Smooth muscle cell (in vitro differentiated cells): Measurements from ENCODE around the gene PLB1. TPM values are rescaled to one million over a fixed set of nuclear protein-coding genes. Genes with fewer than 3 reads are reported as not detected.

Experiments used
- DNase-seq: peaks from one replicate; lab custom pipeline; 2025; ENCODE audit not compliant: unreplicated experiment; lab: John Stamatoyannopoulos, UW
- H2AFZ ChIP-seq: fragments of 200-600 bp; sonication (generic); 2 replicates; pipeline ENCODE4 v1.6.0; 2016; ENCODE audit warnings: antibody characterized with exemption, low read depth, mild to moderate bottlenecking
- H3F3A ChIP-seq: fragments of 200-600 bp; sonication (generic); 2 replicates; pipeline ENCODE4 v1.6.0; 2017; ENCODE audit warnings: antibody characterized with exemption, low read depth
- H3K27ac ChIP-seq: fragments of 200-600 bp; sonication (generic); 2 replicates; pipeline ENCODE4 v1.5.1; 2016; ENCODE audit warnings: low read depth, mild to moderate bottlenecking
- H3K27me3 ChIP-seq: fragments of 200-600 bp; sonication (generic); 2 replicates; pipeline ENCODE4 v1.6.1; 2016; ENCODE audit warnings: low read depth, mild to moderate bottlenecking
- H3K36me3 ChIP-seq: fragments of 200-600 bp; sonication (generic); 2 replicates; pipeline ENCODE4 v1.5.1; 2016; ENCODE audit warnings: low read depth
- H3K4me1 ChIP-seq: fragments of 200-600 bp; sonication (generic); 2 replicates; pipeline ENCODE4 v1.5.1; 2016; ENCODE audit warnings: low read depth
- H3K4me2 ChIP-seq: fragments of 200-600 bp; sonication (generic); 2 replicates; pipeline ENCODE4 v1.6.0; 2016; ENCODE audit warnings: mild to moderate bottlenecking
- H3K4me3 ChIP-seq: fragments of 200-600 bp; sonication (generic); 2 replicates; pipeline ENCODE4 v1.5.1; 2016; ENCODE audit warnings: mild to moderate bottlenecking
- H3K79me2 ChIP-seq: fragments of 200-600 bp; sonication (generic); 2 replicates; pipeline ENCODE4 v1.6.0; 2016; ENCODE audit warnings: low read depth, mild to moderate bottlenecking
- H3K9ac ChIP-seq: fragments of 200-600 bp; sonication (generic); 2 replicates; pipeline ENCODE4 v1.6.0; 2016; ENCODE audit warnings: low read depth
- H3K9me3 ChIP-seq: fragments of 200-600 bp; sonication (generic); replicated peaks from 2 replicates; pipeline ENCODE4 v1.5.1; 2016; ENCODE audit warnings: low read depth
- H4K20me1 ChIP-seq: fragments of 200-600 bp; sonication (generic); 2 replicates; pipeline ENCODE4 v1.6.0; 2016; ENCODE audit warnings: low read depth
- CTCF ChIP-seq: fragments of 200-600 bp; sonication (generic); IDR thresholded peaks from 2 replicates; pipeline ENCODE4 v1.5.1; 2017; ENCODE audit warnings: borderline replicate concordance, mild to moderate bottlenecking, antibody characterized with exemption; ENCODE audit not compliant: insufficient read depth, poor library complexity, severe bottlenecking
- WGBS: methylation state at CpG from one replicate; pipeline ENCODE4 v1.1.7; 2016; ENCODE audit warnings: low lambda C conversion rate; 5-methylcytosine and 5-hydroxymethylcytosine counted together
- polyA plus RNA-seq: library from polyadenylated mRNA; unstranded; fragments of >200 nt; fragmentation: Nextera tagmentation; extraction: Ambion mirVana; gene quantifications from 2 replicates; pipeline ENCODE4 v1.2.1, GENCODE V29; 2016
- total RNA-seq: library from RNA; depleted of rRNA; stranded (reverse); fragments of >200 nt; gene quantifications from 2 replicates; pipeline ENCODE4 v1.2.3, GENCODE V29; 2014

The PLB1 gene
- total and polyA plus RNA-seq, 2 experiments from 2014 or later, result 0.75 to 8.7 TPM

DNA sequence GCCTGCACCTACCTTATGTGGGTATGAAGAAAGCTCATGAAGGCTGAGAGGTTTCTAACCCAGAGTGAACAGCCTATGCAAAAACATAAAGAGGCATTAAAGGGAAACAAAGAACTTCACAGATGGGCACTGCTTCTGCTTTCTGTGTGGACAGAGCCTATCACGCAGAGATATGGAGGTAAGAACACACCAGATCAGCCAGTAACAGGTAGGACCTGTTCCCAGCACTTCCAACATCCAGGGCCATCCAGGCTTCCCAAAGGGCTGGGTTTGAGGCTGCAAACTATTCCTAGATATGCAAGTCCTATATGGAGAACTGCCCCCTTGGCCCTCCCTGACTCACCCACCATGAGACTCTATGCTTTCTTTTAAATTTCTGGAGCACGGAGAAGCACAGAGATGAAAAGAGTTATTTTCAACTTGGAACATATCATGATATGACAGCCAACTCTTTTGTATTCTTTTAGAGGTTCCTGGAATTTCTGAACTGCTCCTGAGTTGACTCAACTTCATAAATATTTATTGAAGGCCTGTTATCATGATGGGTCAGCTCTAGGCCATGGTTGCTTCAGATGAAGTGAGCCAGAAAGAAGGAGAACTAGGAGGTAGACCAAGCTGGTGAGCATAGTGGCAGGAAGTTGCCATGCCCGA is 178.3 kb downstream of the PLB1 start:
- 86% methylated on average over 3 of the region's 3 CpGs for WGBS
- Histone ChIP-seq H4K20me1 (no peaks in the 10 kb centered on the region), H2AFZ (no peak overlapping the region), H3K4me3 (no peak overlapping the region), H3K4me2 (no peak overlapping the region), H3K4me1 (no peaks in the 10 kb centered on the region), H3K27me3 (no peaks in the 10 kb centered on the region), H3K79me2 (no peaks in the 10 kb centered on the region), H3K9ac (no peak overlapping the region), H3K36me3 (no peaks in the 10 kb centered on the region), H3F3A (no peaks in the 10 kb centered on the region), H3K9me3 (no peaks in the 10 kb centered on the region), H3K27ac (no peak overlapping the region)
- TF ChIP-seq CTCF, result no peak
- no peak for DNase-seq

- DNase-seq, result no peak
- no peak for TF ChIP-seq CTCF
- Histone ChIP-seq H3K4me3 (no peak overlapping the region), H3K27ac (no peak overlapping the region), H2AFZ (no peak overlapping the region), H3K4me1 (no peaks in the 10 kb centered on the region), H3K9ac (no peak overlapping the region), H3K27me3 (no peaks in the 10 kb centered on the region), H3K79me2 (no peaks in the 10 kb centered on the region), H3F3A (no peaks in the 10 kb centered on the region), H4K20me1 (no peaks in the 10 kb centered on the region), H3K4me2 (no peak overlapping the region), H3K9me3 (no peaks in the 10 kb centered on the region), H3K36me3 (no peaks in the 10 kb centered on the region)
- 100% methylated on average over 1 of the region's 1 CpG for WGBS
Observed at GRCh38 chr2:28674713-28675068, 178.8 kb downstream of the PLB1 start.

GRCh38 chr2:28676152-28676835 is 180.4 kb downstream of the PLB1 start:
- Histone ChIP-seq H3K9me3 (no peaks in the 10 kb centered on the region), H3K36me3 (no peaks in the 10 kb centered on the region), H3K4me3 (no peak overlapping the region), H3K27ac (no peak overlapping the region), H3K4me2 (no peak overlapping the region), H3F3A (no peaks in the 10 kb centered on the region), H3K27me3 (no peaks in the 10 kb centered on the region), H3K4me1 (peaks cover 6% of the 10 kb centered on the region), H3K79me2 (no peaks in the 10 kb centered on the region), H2AFZ (no peak overlapping the region), H4K20me1 (no peaks in the 10 kb centered on the region), H3K9ac (no peak overlapping the region)
- TF ChIP-seq CTCF, result no peak
- no peak for DNase-seq
- 95% methylated on average over 5 of the region's 5 CpGs for WGBS
